Lower leg skin (tissue), 3 donors: ENCODE data around the gene SCN8A.

ENCODE experiments used
- POLR2A ChIP-seq, 2 donors: fragments of 450-650 bp; IDR thresholded peaks; one replicate each; pipeline ENCODE4 v1.6.1; 2016 to 2017; ENCODE audit warnings: antibody characterized with exemption in 2 of 2, mild to moderate bottlenecking in 1 of 2, moderate library complexity in 1 of 2
- TF ChIP-seq, protein P1 (sequence below), 3 donors: fragments of 450-650 bp; IDR thresholded peaks; one replicate each; pipeline ENCODE4 v1.5.1; 2016; ENCODE audit warnings: antibody characterized with exemption in 3 of 3, mild to moderate bottlenecking in 3 of 3, moderate library complexity in 2 of 3

DNA sequence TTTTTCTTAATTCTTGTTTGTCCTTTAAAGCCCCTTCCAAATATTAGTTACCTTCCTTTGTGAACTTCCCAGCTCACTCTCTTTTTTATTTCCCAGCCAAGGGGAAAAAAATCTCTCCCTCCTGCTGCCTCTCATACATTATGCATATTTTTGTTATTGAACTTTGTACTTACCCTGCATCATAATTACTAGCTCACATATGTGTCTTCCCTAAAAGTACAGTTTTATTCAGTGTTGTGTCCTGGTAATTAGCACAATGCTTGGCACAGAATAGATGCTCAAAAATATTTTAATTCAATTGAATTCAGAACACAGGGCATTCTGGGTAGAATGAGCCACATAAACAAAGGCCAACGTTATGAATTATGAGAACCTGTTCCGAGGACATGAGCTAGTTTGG lies 91.9 kb downstream of the SCN8A start:
- TF ChIP-seq, protein P1, sequence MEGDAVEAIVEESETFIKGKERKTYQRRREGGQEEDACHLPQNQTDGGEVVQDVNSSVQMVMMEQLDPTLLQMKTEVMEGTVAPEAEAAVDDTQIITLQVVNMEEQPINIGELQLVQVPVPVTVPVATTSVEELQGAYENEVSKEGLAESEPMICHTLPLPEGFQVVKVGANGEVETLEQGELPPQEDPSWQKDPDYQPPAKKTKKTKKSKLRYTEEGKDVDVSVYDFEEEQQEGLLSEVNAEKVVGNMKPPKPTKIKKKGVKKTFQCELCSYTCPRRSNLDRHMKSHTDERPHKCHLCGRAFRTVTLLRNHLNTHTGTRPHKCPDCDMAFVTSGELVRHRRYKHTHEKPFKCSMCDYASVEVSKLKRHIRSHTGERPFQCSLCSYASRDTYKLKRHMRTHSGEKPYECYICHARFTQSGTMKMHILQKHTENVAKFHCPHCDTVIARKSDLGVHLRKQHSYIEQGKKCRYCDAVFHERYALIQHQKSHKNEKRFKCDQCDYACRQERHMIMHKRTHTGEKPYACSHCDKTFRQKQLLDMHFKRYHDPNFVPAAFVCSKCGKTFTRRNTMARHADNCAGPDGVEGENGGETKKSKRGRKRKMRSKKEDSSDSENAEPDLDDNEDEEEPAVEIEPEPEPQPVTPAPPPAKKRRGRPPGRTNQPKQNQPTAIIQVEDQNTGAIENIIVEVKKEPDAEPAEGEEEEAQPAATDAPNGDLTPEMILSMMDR (IDR thresholded peaks at IDR 0.05): no peak
- no peak for TF ChIP-seq POLR2A (IDR thresholded peaks at IDR 0.05)
